Stimulated activated CD8-positive, alpha-beta memory T cell treated with anti-CD3 and anti-CD28 coated beads, Interleukin-15, amount 100 ng/mL, for 4 hours (primary cell): ENCODE measurements around the gene PDS5B.
"Not testable (repeated sequence)": the region's sequence is repeated elsewhere in the genome, so short reads cannot be mapped to it uniquely, and the experiment has no call there.

Experiments used
- DNase-seq, 2 donors: peaks; one replicate each; pipeline ENCODE4 v3.0.0-alpha.2; 2020; ENCODE audit warnings: low read depth in 2 of 2

PDS5B gene

GRCh38 chr13:32726374-32727037 lies 140.3 kb downstream of the PDS5B start:
- no peak for DNase-seq

GRCh38 chr13:32728327-32728726 lies 142.1 kb downstream of the PDS5B start:
- no peak for DNase-seq

GRCh38 chr13:32729097-32729496 lies 142.8 kb downstream of the PDS5B start:
- DNase-seq = not testable (repeated sequence)

GRCh38 chr13:32731074-32731473 lies 144.8 kb downstream of the PDS5B start:
- no peak for DNase-seq

GRCh38 chr13:32731576-32731975 lies 145.3 kb downstream of the PDS5B start:
- no peak for DNase-seq

- DNase-seq = no peak
These were observed 147.4 kb downstream of the PDS5B start for GRCh38 chr13:32733690-32734089.

GRCh38 chr13:32734511-32734910 lies 148.3 kb downstream of the PDS5B start:
- no peak for DNase-seq

- no peak for DNase-seq
These were observed 149.6 kb downstream of the PDS5B start for GRCh38 chr13:32735859-32736258.

- DNase-seq = no peak
These were observed 150.4 kb downstream of the PDS5B start for GRCh38 chr13:32736648-32737047.

- DNase-seq = no peak
These were observed 150.9 kb downstream of the PDS5B start for GRCh38 chr13:32737111-32737571.

GRCh38 chr13:32737679-32738078 lies 151.4 kb downstream of the PDS5B start:
- DNase-seq = no peak

GRCh38 chr13:32745509-32745908 lies 159.3 kb downstream of the PDS5B start:
- no peak for DNase-seq

- DNase-seq = no peak
These were observed 160.2 kb downstream of the PDS5B start for GRCh38 chr13:32746474-32746873.

GRCh38 chr13:32748305-32748704 lies 162.1 kb downstream of the PDS5B start:
- no peak for DNase-seq

GRCh38 chr13:32751340-32751739 lies 165.1 kb downstream of the PDS5B start:
- no peak for DNase-seq

GRCh38 chr13:32752311-32752710 lies 166.1 kb downstream of the PDS5B start:
- no peak for DNase-seq

GRCh38 chr13:32752997-32753606 lies 166.8 kb downstream of the PDS5B start:
- no peak for DNase-seq

- DNase-seq = no peak
These were observed 167.9 kb downstream of the PDS5B start for GRCh38 chr13:32754179-32754578.

GRCh38 chr13:32759152-32759551 lies 172.9 kb downstream of the PDS5B start:
- no peak for DNase-seq

GRCh38 chr13:32761472-32761871 lies 175.2 kb downstream of the PDS5B start:
- DNase-seq = no peak

- DNase-seq = no peak
These were observed 192.9 kb downstream of the PDS5B start for GRCh38 chr13:32779119-32779518.

- no peak for DNase-seq
These were observed 195.7 kb downstream of the PDS5B start for GRCh38 chr13:32781906-32782305.

GRCh38 chr13:32783067-32783466 lies 196.8 kb downstream of the PDS5B start:
- no peak for DNase-seq

GRCh38 chr13:32790731-32791130 lies 204.5 kb downstream of the PDS5B start:
- no peak for DNase-seq
